ENCODE results near the gene AKR1C8.

The AKR1C8 gene

GRCh38 chr10:5107860-5108526 is 77.0 kb downstream of the AKR1C8 start:
- DNase-seq = no peak

GRCh38 chr10:5106553-5106952 is 78.4 kb downstream of the AKR1C8 start:
- DNase-seq = no peak

- no peak for DNase-seq
These were observed 79.3 kb downstream of the AKR1C8 start for GRCh38 chr10:5105626-5106025.

Measured in GDM1 (cell line).